Smooth muscle cell (in vitro differentiated cells): ENCODE measurements around the gene OLFM2. TPM values are rescaled to one million over a fixed set of nuclear protein-coding genes. Genes with fewer than 3 reads are reported as not detected.
"Not testable (repeated sequence)": the region's sequence is repeated elsewhere in the genome, so short reads cannot be mapped to it uniquely, and the experiment has no call there.

Experiments used
- DNase-seq: peaks from one replicate; lab custom pipeline; 2025; ENCODE audit not compliant: unreplicated experiment; lab: John Stamatoyannopoulos, UW
- H2AFZ ChIP-seq: fragments of 200-600 bp; sonication (generic); 2 replicates; pipeline ENCODE4 v1.6.0; 2016; ENCODE audit warnings: antibody characterized with exemption, low read depth, mild to moderate bottlenecking
- H3F3A ChIP-seq: fragments of 200-600 bp; sonication (generic); 2 replicates; pipeline ENCODE4 v1.6.0; 2017; ENCODE audit warnings: antibody characterized with exemption, low read depth
- H3K27ac ChIP-seq: fragments of 200-600 bp; sonication (generic); 2 replicates; pipeline ENCODE4 v1.5.1; 2016; ENCODE audit warnings: low read depth, mild to moderate bottlenecking
- H3K27me3 ChIP-seq: fragments of 200-600 bp; sonication (generic); 2 replicates; pipeline ENCODE4 v1.6.1; 2016; ENCODE audit warnings: low read depth, mild to moderate bottlenecking
- H3K36me3 ChIP-seq: fragments of 200-600 bp; sonication (generic); 2 replicates; pipeline ENCODE4 v1.5.1; 2016; ENCODE audit warnings: low read depth
- H3K4me1 ChIP-seq: fragments of 200-600 bp; sonication (generic); 2 replicates; pipeline ENCODE4 v1.5.1; 2016; ENCODE audit warnings: low read depth
- H3K4me2 ChIP-seq: fragments of 200-600 bp; sonication (generic); 2 replicates; pipeline ENCODE4 v1.6.0; 2016; ENCODE audit warnings: mild to moderate bottlenecking
- H3K4me3 ChIP-seq: fragments of 200-600 bp; sonication (generic); 2 replicates; pipeline ENCODE4 v1.5.1; 2016; ENCODE audit warnings: mild to moderate bottlenecking
- H3K79me2 ChIP-seq: fragments of 200-600 bp; sonication (generic); 2 replicates; pipeline ENCODE4 v1.6.0; 2016; ENCODE audit warnings: low read depth, mild to moderate bottlenecking
- H3K9ac ChIP-seq: fragments of 200-600 bp; sonication (generic); 2 replicates; pipeline ENCODE4 v1.6.0; 2016; ENCODE audit warnings: low read depth
- H3K9me3 ChIP-seq: fragments of 200-600 bp; sonication (generic); replicated peaks from 2 replicates; pipeline ENCODE4 v1.5.1; 2016; ENCODE audit warnings: low read depth
- H4K20me1 ChIP-seq: fragments of 200-600 bp; sonication (generic); 2 replicates; pipeline ENCODE4 v1.6.0; 2016; ENCODE audit warnings: low read depth
- CTCF ChIP-seq: fragments of 200-600 bp; sonication (generic); IDR thresholded peaks from 2 replicates; pipeline ENCODE4 v1.5.1; 2017; ENCODE audit warnings: borderline replicate concordance, mild to moderate bottlenecking, antibody characterized with exemption; ENCODE audit not compliant: insufficient read depth, poor library complexity, severe bottlenecking
- WGBS: methylation state at CpG from one replicate; pipeline ENCODE4 v1.1.7; 2016; ENCODE audit warnings: low lambda C conversion rate; 5-methylcytosine and 5-hydroxymethylcytosine counted together
- polyA plus RNA-seq: library from polyadenylated mRNA; unstranded; fragments of >200 nt; fragmentation: Nextera tagmentation; extraction: Ambion mirVana; gene quantifications from 2 replicates; pipeline ENCODE4 v1.2.1, GENCODE V29; 2016
- total RNA-seq: library from RNA; depleted of rRNA; stranded (reverse); fragments of >200 nt; gene quantifications from 2 replicates; pipeline ENCODE4 v1.2.3, GENCODE V29; 2014

The OLFM2 gene
- total and polyA plus RNA-seq, 2 experiments from 2014 or later, result 63.1 to 119 TPM

- H4K20me1 ChIP-seq, result peaks cover 7% of the 10 kb centered on the region
- DNase-seq, result no peak
Measured at GRCh38 chr19:9848762-9849161, 87.6 kb downstream of the OLFM2 start.

GRCh38 chr19:9848060-9848459 lies 88.3 kb downstream of the OLFM2 start:
- 64% methylated on average over 4 of the region's 4 CpGs for WGBS

More at GRCh38 chr19:9848762-9849161, 87.6 kb downstream of the OLFM2 start:
- no peaks in the 10 kb centered on the region for H3K27me3 ChIP-seq
- H3F3A ChIP-seq, result peaks cover 8% of the 10 kb centered on the region
- no peak overlapping the region for H2AFZ ChIP-seq
- no peak for TF ChIP-seq CTCF
- H3K4me1 ChIP-seq, result peaks cover 9% of the 10 kb centered on the region
- no peak overlapping the region for H3K27ac ChIP-seq
- H3K79me2 ChIP-seq, result no peaks in the 10 kb centered on the region
- no peak overlapping the region for H3K4me2 ChIP-seq
- H3K4me3 ChIP-seq, result no peak overlapping the region
- no peak overlapping the region for H3K9ac ChIP-seq
- no peaks in the 10 kb centered on the region for H3K36me3 ChIP-seq
- H3K9me3 ChIP-seq, result no peaks in the 10 kb centered on the region
- WGBS, result 96% methylated on average over 14 of the region's 23 CpGs

GRCh38 chr19:9847087-9847671 lies 89.1 kb downstream of the OLFM2 start:
- Histone ChIP-seq H3K4me1 (peaks cover 5% of the 10 kb centered on the region), H4K20me1 (peaks cover 7% of the 10 kb centered on the region), H3K79me2 (no peaks in the 10 kb centered on the region), H2AFZ (no peak overlapping the region), H3K27me3 (no peaks in the 10 kb centered on the region), H3K4me3 (no peak overlapping the region), H3K36me3 (no peaks in the 10 kb centered on the region), H3F3A (peaks cover 7% of the 10 kb centered on the region), H3K27ac (no peak overlapping the region), H3K9ac (no peak overlapping the region), H3K9me3 (no peaks in the 10 kb centered on the region), H3K4me2 (no peak overlapping the region)
- peak; percentile 13 for DNase-seq
- WGBS, result 53% methylated on average over 13 of the region's 13 CpGs
- peak; percentile 67 for TF ChIP-seq CTCF

More at GRCh38 chr19:9848060-9848459, 88.3 kb downstream of the OLFM2 start:
- Histone ChIP-seq H3K4me1 (peaks cover 9% of the 10 kb centered on the region), H3K36me3 (no peaks in the 10 kb centered on the region), H2AFZ (no peak overlapping the region), H3K4me2 (no peak overlapping the region), H3K27ac (no peak overlapping the region), H3K9me3 (no peaks in the 10 kb centered on the region), H3K27me3 (no peaks in the 10 kb centered on the region), H4K20me1 (peaks cover 7% of the 10 kb centered on the region), H3K4me3 (no peak overlapping the region), H3F3A (peaks cover 8% of the 10 kb centered on the region), H3K79me2 (no peaks in the 10 kb centered on the region), H3K9ac (no peak overlapping the region)
- DNase-seq, result no peak
- TF ChIP-seq CTCF, result peak; percentile 38

GRCh38 chr19:9843626-9844273 lies 92.6 kb downstream of the OLFM2 start:
- not testable (repeated sequence) for H3K4me3 ChIP-seq, H4K20me1 ChIP-seq, H3F3A ChIP-seq, H2AFZ ChIP-seq, H3K4me2 ChIP-seq, DNase-seq, H3K36me3 ChIP-seq, H3K79me2 ChIP-seq, H3K9ac ChIP-seq, H3K27ac ChIP-seq, H3K9me3 ChIP-seq, H3K27me3 ChIP-seq, H3K4me1 ChIP-seq
- 99% methylated on average over 12 of the region's 12 CpGs for WGBS
